Stimulated activated CD8-positive, alpha-beta memory T cell treated with anti-CD3 and anti-CD28 coated beads, Interleukin-7, amount 100 ng/mL, for 24 hours (primary cell): ENCODE data around the gene ATXN1.
"Not testable (repeated sequence)": the region's sequence is repeated elsewhere in the genome, so short reads cannot be mapped to it uniquely, and the experiment has no call there.

Source experiments
- DNase-seq: peaks from one replicate; pipeline ENCODE4 v3.0.0-alpha.2; 2020; ENCODE audit warnings: low read depth

ATXN1 gene

DNA sequence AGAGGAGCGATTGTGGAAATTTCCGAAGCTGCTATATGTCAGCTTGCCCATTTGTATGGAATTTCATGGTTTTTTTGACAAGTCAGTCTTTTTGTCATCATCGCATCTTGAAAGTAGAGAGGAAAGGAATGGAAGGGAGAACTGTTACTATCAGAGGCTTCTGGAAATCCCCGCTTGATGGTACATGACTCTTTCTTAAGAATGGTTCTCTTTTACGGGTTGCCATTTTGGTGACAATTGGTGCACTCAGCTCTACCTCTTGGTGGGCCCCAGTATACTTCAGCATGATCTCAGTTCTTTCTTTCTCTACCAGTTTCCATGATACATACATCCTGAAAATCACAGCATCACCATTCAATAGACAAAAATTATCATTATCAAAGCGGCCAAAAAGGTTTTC, 146.0 kb downstream of the ATXN1 start:
- DNase-seq = not testable (repeated sequence)

- DNase-seq = not testable (repeated sequence)
These were observed 147.1 kb downstream of the ATXN1 start for GRCh38 chr6:16614143-16614542.

DNA sequence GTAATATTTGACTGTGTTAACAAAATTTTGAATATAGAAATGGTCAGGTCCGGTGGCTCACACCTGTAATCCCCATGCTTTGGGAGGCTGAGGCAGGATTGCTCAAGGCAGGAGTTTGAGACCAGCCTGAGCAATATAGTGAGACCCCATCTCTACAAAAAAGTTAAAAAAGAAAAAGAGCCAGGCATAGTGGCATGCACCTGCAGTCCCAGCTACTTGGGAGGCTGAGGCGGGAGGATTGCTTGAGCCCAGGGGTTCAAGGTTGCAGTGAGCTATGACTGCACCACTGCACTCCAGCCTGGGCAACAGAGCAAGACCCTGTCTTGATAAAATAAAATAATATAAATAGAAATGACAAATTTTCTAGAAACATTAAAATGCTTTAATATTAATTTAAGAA, 147.8 kb downstream of the ATXN1 start:
- not testable (repeated sequence) for DNase-seq

DNA sequence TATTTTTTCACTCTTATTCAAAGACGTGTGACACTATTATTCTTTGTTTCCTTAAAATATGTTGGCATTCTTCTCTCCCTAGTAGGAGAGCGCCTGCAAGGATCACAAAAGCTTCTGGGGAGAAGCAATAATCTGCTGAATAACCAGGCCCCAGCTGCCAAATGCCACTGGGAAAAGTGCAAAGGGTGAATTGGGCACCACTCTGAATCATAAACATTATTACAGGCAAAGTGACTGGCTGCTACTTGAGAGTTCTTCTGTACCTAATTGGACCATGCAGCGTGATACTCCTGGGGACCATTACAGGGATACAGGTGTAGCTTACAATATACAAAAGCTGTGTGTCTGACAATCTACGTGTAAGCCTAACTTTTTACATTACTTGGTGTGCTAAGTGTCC, 152.8 kb downstream of the ATXN1 start:
- DNase-seq = no peak

DNA sequence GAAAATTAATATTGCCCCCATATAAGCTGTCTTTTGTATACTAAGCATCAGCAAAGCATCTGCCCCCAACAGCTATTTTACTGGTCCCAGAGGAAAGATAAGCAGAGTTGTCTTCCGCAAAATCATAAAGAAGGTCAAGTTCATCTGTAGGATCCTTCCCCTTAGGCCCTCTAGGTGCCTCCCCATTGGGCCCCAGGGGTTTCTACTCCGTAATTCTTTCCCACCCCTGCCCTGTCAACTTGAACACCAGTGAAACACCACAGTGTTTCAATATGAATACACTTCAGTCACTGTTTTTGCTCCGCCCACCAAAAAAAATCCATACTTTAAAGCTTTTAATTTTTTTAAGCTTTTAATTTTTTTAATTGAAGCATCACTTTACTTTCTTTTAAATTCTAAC, 159.2 kb downstream of the ATXN1 start:
- no peak for DNase-seq

DNA sequence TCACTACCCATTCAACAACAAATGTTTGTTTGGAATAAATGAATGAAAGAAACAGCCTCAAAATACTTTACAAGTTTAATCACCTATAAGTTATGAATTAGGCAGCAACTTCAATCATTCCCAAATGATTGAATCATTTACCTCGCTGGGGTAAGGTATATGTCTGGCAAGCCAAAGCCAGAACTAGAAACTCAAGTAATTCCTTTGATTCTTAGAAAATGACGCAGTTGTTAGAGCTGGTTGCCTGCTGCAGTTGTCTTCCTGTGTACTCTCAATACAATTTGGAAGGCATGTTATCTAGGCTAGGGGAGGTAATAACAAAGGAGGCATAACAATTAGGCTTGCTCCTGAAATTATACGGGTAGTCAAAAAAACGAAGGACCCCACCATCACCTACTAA, 160.6 kb downstream of the ATXN1 start:
- no peak for DNase-seq

DNA sequence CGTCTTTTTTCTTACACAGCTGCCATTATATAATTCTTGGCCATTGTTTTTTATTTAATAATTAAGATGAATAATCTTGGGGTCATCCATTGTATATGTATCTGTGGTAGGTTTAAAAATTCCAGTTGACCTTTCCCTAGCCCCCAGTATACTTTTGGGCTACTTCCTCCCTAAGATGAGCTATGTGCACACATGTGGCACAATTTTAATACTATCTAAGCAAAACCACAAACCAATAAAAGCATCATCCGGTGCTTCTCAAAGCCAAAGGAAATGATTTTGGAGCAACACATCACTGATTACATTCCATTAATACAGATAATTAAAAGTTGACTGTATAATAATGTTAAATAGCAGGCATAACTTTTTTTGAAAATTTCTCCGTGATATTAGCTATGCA, 161.2 kb downstream of the ATXN1 start:
- DNase-seq = no peak

DNA sequence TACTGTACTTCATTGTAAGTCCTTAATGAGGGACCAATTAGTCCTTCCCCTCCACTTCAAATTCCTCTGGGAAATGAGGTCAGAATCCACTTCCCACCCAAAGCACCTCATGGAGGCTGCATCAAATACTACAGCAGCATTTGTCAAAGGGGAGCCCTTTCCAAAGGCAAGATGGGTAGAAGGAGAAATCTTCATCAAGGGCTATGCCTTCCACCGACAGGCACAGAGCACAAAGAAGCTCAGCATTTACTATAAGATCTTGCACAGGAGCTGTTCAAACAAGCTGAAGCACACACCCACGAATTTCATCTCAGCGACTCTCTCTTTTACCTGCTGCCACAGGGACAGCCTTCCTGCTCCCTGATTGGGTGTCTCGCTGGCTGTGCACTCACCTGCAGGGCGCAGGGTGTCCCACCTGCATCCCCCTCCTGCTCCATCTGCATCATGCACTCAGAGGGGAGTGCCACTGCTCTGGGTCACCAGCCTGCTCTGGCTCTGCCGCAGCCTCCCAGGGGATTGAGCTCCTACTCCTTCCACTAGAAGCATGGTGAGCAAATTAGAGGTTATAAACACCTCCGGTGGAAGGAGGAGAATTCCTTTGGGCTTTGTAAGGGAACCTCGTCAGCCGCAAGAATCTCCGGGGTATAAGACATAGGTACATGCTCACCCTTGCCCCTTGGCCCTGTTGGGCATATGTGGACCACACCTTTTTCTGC, 164.5 kb downstream of the ATXN1 start:
- no peak for DNase-seq

DNA sequence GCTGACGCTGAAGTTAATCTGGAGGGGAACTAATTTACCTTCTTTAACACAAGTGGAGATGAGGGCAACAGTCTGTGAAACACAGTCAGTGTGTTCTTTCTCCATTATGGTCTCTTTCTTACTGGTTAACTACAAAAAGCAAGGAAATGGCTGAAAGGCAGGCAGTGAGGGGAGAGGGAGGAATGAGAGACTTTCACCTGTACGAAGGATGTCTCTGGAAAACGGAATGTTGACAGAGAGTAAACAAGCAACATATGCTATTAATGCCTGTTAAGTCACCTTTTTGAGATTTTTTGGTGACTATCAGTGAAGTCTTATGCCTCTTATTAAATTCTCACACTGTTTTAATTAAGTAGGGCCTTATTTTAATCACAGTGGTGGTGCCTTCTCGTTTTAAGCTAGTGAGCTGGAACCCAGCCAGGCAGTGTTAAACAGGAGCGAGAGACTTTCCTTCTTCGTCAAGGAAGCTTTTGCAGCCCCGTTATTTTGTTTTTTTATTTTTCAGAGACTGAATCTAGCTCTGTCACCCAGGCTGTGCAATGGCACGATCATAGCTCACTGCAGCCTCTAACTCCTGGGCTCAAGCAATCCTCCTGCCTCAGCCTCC, 165.6 kb downstream of the ATXN1 start:
- DNase-seq = no peak

DNA sequence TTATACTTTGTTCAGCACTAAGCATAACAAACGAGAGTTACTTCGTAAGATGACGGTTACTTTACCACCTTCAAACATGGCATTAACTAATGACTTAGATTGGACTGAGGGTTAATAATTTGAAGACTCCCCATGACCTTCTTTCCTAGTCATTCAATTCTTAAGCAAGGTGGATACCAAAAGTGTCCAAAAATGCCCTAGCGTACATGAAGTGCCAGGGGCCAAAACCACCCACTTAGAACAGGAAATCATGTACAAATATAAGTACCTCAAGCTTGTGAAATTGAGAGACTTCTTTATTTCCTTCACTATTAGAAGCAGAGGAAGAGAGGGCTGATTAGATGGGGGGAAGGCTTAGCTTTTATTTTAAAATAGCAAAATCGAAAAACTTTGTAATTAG, 166.4 kb downstream of the ATXN1 start:
- no peak for DNase-seq

DNA sequence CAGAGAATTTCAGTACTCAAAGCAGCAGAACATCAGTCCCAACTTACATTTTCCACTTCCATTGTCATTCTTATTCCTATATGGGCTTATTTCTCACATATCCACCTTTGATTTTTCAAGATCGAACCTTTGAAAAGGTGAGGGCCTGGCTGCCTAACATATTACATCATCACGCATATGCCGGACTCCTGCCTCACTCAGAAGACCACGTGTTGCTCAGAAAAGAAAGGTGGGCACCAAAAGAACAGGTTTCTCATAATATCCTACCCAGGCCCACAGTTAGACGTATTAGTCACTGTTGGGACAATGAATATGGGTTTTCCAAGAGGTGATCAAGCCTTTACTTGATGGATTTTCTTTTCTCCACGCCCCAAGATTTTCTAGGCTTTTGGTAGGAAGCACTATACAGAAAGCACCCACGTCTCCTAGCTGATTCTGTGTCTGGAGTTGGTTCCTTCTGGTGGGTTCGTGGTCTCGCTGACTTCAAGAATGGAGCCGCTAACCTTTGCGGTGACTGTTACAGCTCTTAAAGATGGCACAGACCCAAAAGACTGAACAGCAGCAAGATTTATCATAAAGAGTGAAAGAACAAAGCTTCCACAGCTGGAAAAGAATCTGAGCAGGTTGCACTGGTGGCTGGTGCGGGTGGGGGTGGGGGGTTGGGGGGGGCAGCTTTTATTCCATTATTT, 168.9 kb downstream of the ATXN1 start:
- no peak for DNase-seq

DNA sequence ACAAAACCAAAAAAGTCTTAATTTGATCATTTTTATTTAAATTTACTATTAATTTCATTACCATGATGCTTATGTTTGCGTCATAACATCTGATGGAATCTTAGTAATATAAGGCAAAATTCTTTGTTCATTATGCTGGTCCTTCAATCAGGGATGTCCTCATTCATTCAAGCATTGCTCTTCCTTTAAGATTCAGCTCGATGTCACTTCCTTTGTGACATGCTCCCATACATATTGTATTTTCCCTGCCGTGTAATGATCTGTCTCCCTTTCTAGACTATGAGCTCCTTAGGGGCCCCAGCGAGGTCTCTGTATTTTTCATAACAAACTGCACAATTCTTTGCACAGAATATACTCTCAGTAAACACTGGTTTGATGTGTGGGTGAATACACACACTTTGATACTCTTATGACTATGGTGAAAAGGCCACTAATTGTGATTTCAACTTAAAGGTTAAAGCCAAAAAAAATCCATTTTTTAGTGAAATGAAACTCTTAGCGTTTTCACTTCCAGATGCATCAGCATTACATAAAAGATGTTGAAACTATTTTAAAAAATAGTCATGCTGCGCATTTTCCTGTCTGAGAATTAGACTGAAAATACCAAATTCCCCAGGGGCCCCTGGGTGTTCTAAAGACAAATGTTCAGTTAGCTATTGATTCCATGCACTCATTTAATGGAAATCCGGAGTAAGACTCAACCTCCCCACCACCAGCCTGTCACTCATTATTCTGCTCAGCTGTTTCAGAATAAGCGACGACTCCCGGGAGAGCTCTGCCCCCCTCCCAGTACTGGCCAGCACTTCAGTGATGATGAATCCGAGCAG, 169.7 kb downstream of the ATXN1 start:
- no peak for DNase-seq

GRCh38 chr6:16585805-16586204, 175.5 kb downstream of the ATXN1 start:
- no peak for DNase-seq

- no peak for DNase-seq
These were observed 178.0 kb downstream of the ATXN1 start for GRCh38 chr6:16583144-16583762.

DNA sequence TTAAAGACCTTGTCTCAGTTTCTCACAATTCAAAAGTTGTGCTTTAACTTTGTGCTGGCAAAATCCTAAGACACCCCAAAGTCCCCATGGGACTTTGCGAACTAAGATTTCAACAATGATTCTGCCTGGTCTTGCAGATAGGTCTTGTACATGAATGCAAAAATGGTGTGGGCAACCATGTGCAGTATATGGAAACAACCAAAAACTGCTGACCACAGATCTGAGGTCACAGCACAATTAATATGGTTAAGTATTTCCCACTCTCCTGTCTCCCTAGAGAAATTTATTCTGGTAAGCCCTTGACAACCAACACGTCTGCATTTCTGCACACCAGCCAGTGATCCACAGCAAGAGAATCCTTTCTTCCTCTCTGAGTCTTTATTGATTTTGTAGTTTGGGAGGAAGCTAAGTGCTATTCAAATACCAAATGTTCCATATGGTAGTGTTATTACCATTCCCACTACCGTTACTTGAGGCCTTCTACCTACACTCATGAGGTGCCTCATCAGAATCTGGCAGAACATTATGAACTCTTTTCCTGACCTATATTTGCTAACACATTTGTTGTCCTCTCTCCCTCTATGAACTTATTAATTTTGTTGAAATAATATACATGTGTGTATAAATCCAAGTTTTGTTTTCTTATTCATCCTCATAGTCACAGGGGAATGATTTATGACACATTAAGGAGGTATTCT, 178.7 kb downstream of the ATXN1 start:
- no peak for DNase-seq

GRCh38 chr6:16578695-16579285, 182.5 kb downstream of the ATXN1 start:
- no peak for DNase-seq

- no peak for DNase-seq
These were observed 184.6 kb downstream of the ATXN1 start for GRCh38 chr6:16576451-16577368.

DNA sequence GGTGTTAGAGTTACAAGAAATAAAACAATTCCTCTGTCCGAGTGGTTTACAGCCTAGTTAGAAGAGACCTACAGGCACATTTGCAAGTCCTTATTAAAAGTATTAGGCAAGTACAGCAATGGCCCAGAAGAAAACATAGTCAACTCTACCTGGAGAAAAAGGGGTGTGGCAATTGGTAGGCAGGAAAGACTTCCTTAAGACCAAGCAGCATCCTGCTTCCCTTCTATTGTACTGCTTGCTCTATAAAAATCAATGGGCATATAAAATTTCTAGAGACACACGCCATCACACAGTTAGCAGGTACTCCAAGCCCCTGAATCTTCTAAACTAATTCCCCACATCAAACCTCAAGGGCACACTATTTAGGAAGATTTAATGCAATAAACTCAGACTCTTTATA, 185.6 kb downstream of the ATXN1 start:
- no peak for DNase-seq

DNA sequence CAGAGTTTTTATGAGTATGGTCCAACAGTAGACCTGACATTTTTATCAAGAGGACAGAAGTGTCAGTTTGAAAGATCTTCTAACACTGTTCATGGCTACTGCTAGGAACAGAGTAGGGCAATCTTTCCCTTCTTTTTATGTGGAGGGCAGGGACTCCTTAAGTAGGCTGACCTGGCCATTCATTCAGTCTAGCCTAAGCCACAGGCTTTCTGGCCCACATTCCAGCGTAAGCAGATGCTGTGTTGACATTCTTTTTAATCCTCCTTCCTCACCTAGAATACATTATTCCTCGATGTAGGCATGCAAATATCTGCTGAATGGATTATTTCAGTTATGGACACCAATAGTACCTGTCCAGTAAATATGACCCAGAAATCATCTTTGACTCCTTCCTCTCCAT, 188.3 kb downstream of the ATXN1 start:
- no peak for DNase-seq

- no peak for DNase-seq
These were observed 188.9 kb downstream of the ATXN1 start for GRCh38 chr6:16572317-16572716.
